CD14-positive monocyte (primary cell): ENCODE results near the gene HIVEP3. TPM values are rescaled to one million over a fixed set of nuclear protein-coding genes. Genes with fewer than 3 reads are reported as not detected.

Experiments
- DNase-seq, 3 donors: peaks; one replicate each; pipeline ENCODE4 v3.0.0-alpha.2; 2011 to 2022
- H2AFZ ChIP-seq: 2 replicates; pipeline ENCODE4 v1.6.0; 2012; ENCODE audit warnings: mild to moderate bottlenecking, low read depth, low read length, inconsistent platforms; ENCODE audit not compliant: insufficient read depth, poor library complexity, severe bottlenecking
- H3K27ac ChIP-seq, 2 donors: 1 replicate in 1 of 2; 2 replicates in 1 of 2; pipeline ENCODE4 v1.5.1; 2012 to 2013; ENCODE audit warnings: low read length in 2 of 2, control low read depth in 1 of 2, inconsistent platforms in 1 of 2, low read depth in 1 of 2, mild to moderate bottlenecking in 1 of 2
- H3K27me3 ChIP-seq, 2 donors: one replicate each; pipeline versions ENCODE4 v1.6.0 to v1.6.1; 2011 to 2013; ENCODE audit warnings: low read length in 2 of 2; ENCODE audit not compliant: control insufficient read depth in 2 of 2, insufficient read depth in 2 of 2
- H3K36me3 ChIP-seq, 2 donors: replicated peaks in 1 of 2; 1 replicate in 1 of 2; 2 replicates in 1 of 2; pipeline versions ENCODE4 v1.5.1 to v1.6.1; 2012 to 2013; ENCODE audit warnings: low read length in 2 of 2, control low read depth in 1 of 2, inconsistent platforms in 1 of 2, mild to moderate bottlenecking in 1 of 2; ENCODE audit not compliant: insufficient read depth in 2 of 2, control insufficient read depth in 1 of 2
- H3K4me1 ChIP-seq, 2 donors: 1 replicate in 1 of 2; 2 replicates in 1 of 2; pipeline versions ENCODE4 v1.5.1 to v1.6.1; 2012 to 2013; ENCODE audit warnings: low read length in 2 of 2, control low read depth in 1 of 2, inconsistent platforms in 1 of 2, mild to moderate bottlenecking in 1 of 2, moderate library complexity in 1 of 2; ENCODE audit not compliant: insufficient read depth in 2 of 2, control insufficient read depth in 1 of 2
- H3K4me2 ChIP-seq: replicated peaks from 2 replicates; pipeline ENCODE3; 2012; ENCODE audit warnings: low read length, moderate library complexity, mild to moderate bottlenecking; ENCODE audit not compliant: poor library complexity, severe bottlenecking; ENCODE audit errors: extremely low read depth
- H3K4me3 ChIP-seq, 3 experiments: fragments of 200-600 bp in 1 of 3; sonication (generic) in 1 of 3; replicated peaks in 1 of 3; 1 replicate in 2 of 3; 2 replicates in 1 of 3; pipeline ENCODE4 v1.5.1; 2011 to 2013; ENCODE audit warnings: low read length in 3 of 3, mild to moderate bottlenecking in 3 of 3, control low read depth in 2 of 3, low read depth in 2 of 3, inconsistent platforms in 1 of 3, moderate library complexity in 1 of 3
- H3K79me2 ChIP-seq: 2 replicates; pipeline ENCODE4 v1.6.0; 2012; ENCODE audit warnings: mild to moderate bottlenecking, control low read depth, inconsistent platforms, low read length, moderate library complexity; ENCODE audit not compliant: insufficient read depth
- H3K9ac ChIP-seq: 2 replicates; pipeline ENCODE4 v1.6.0; 2017; ENCODE audit warnings: low read length, mild to moderate bottlenecking; ENCODE audit not compliant: insufficient read depth, poor library complexity, severe bottlenecking
- H3K9me3 ChIP-seq, 2 donors: replicated peaks in 1 of 2; 1 replicate in 1 of 2; 2 replicates in 1 of 2; pipeline versions ENCODE4 v1.5.1 to v1.6.1; 2012 to 2013; ENCODE audit warnings: low read length in 2 of 2, control low read depth in 1 of 2; ENCODE audit not compliant: control insufficient read depth in 1 of 2, insufficient read depth in 1 of 2
- H4K20me1 ChIP-seq: 2 replicates; pipeline ENCODE4 v1.6.0; 2012; ENCODE audit warnings: mild to moderate bottlenecking, low read length, control low read depth, moderate library complexity; ENCODE audit not compliant: insufficient read depth
- H3K27ac Mint-ChIP-seq, 7 donors: one replicate each; pipeline ENCODE4 v1.8.0; 2020; ENCODE audit warnings: mild to moderate bottlenecking in 7 of 7, mixed read lengths in 7 of 7, moderate library complexity in 6 of 7, inconsistent platforms in 2 of 7
- H3K27me3 Mint-ChIP-seq, 3 donors: one replicate each; pipeline ENCODE4 v1.8.0; 2021 to 2022; ENCODE audit warnings: low read depth in 3 of 3, mild to moderate bottlenecking in 3 of 3, mixed read lengths in 3 of 3, moderate library complexity in 3 of 3, inconsistent platforms in 1 of 3
- H3K36me3 Mint-ChIP-seq, 2 donors: one replicate each; pipeline ENCODE4 v1.8.0; 2020; ENCODE audit warnings: mixed read lengths in 2 of 2, inconsistent platforms in 1 of 2, mild to moderate bottlenecking in 1 of 2
- H3K4me1 Mint-ChIP-seq: one replicate; pipeline ENCODE4 v1.8.0; 2020; ENCODE audit warnings: mild to moderate bottlenecking, mixed read lengths
- H3K4me3 Mint-ChIP-seq, 2 donors: one replicate each; pipeline ENCODE4 v1.8.0; 2020; ENCODE audit warnings: mild to moderate bottlenecking in 2 of 2, mixed read lengths in 2 of 2, moderate library complexity in 1 of 2
- H3K9me3 Mint-ChIP-seq, 7 donors: one replicate each; pipeline ENCODE4 v1.8.0; 2020 to 2022; ENCODE audit warnings: mixed read lengths in 7 of 7, mild to moderate bottlenecking in 6 of 7, moderate library complexity in 6 of 7, inconsistent platforms in 2 of 7
- CTCF ChIP-seq: fragments of 200-600 bp; IDR thresholded peaks from one replicate; pipeline ENCODE4 v1.8.0; 2022; ENCODE audit warnings: antibody characterized with exemption, mild to moderate bottlenecking
- WGBS: methylation state at CpG from one replicate; pipeline ENCODE4 v1.1.5; 2013; ENCODE audit warnings: missing lambda C conversion rate; ENCODE audit not compliant: insufficient coverage; 5-methylcytosine and 5-hydroxymethylcytosine counted together
- intact Hi-C, 2 donors: fragments of 100-400 bp; cut with micrococcal nuclease; formaldehyde crosslinking; loops; one replicate each; pipeline versions ENCODE4 v1.15.0 to v1.15.1; 2023
- polyA plus RNA-seq, 3 donors: library from polyadenylated mRNA; depleted of rRNA in 1 of 3; unstranded in 2 of 3; stranded (reverse) in 1 of 3; fragments of 300-500 nt in 2 of 3; fragments of >200 nt in 1 of 3; fragmentation: Illumina TruSeq in 2 of 3; gene quantifications; 1 replicate in 2 of 3; 2 replicates in 1 of 3; pipeline ENCODE4 v1.2.3, GENCODE V29; 2012 to 2021

Gene HIVEP3
- polyA plus RNA-seq, 3 donors = 1.2 to 3.7 (median 1.8) TPM

GRCh38 chr1:41560496-41560895 lies 358.2 kb downstream of the HIVEP3 start:
- TF ChIP-seq CTCF = no peak
- H3K4me3 Mint-ChIP-seq = no peak overlapping the region
- Histone ChIP-seq H3K9ac (no peak overlapping the region), H3K27me3 (no peaks in the 10 kb centered on the region), H3K27ac (no peak overlapping the region), H4K20me1 (peaks cover 33% of the 10 kb centered on the region), H2AFZ (no peak overlapping the region), H3K4me2 (no peak overlapping the region), H3K4me3 (no peak overlapping the region), H3K4me1 (no peaks in the 10 kb centered on the region), H3K79me2 (no peaks in the 10 kb centered on the region), H3K36me3 (peaks cover 3 to 19% of the 10 kb centered on the region in 2 donors), H3K9me3 (peaks cover 13 to 14% of the 10 kb centered on the region in 2 donors)
- DNase-seq = no peak
- peaks cover 7 to 19% (median 14%) of the 10 kb centered on the region in 7 donors for H3K9me3 Mint-ChIP-seq
- no peak overlapping the region for H3K27ac Mint-ChIP-seq
- peaks cover 0 to 3% (median 2%) of the 10 kb centered on the region in 3 donors for H3K27me3 Mint-ChIP-seq
- WGBS = 95% methylated on average over 4 of the region's 5 CpGs
- intact Hi-C loops = no loop called here
- H3K36me3 Mint-ChIP-seq = peaks cover 33 to 52% of the 10 kb centered on the region in 2 donors
- no peaks in the 10 kb centered on the region for H3K4me1 Mint-ChIP-seq

GRCh38 chr1:41559331-41559730 lies 359.4 kb downstream of the HIVEP3 start:
- Histone ChIP-seq H3K9ac (no peak overlapping the region), H3K27ac (no peak overlapping the region), H3K4me2 (no peak overlapping the region), H3K36me3 (peaks cover 3 to 19% of the 10 kb centered on the region in 2 donors), H3K4me3 (no peak overlapping the region), H3K9me3 (peaks cover 14 to 16% of the 10 kb centered on the region in 2 donors), H3K79me2 (no peaks in the 10 kb centered on the region), H3K27me3 (no peaks in the 10 kb centered on the region), H3K4me1 (no peaks in the 10 kb centered on the region), H2AFZ (no peak overlapping the region), H4K20me1 (peaks cover 26% of the 10 kb centered on the region)
- Mint-ChIP-seq H3K27ac (peak overlapping the region in 2 of 7 donors; percentile 10 to 12), H3K9me3 (peaks cover 9 to 24% (median 18%) of the 10 kb centered on the region in 7 donors), H3K36me3 (peaks cover 36 to 46% of the 10 kb centered on the region in 2 donors), H3K4me1 (no peaks in the 10 kb centered on the region), H3K27me3 (peaks cover 0 to 4% (median 1%) of the 10 kb centered on the region in 3 donors), H3K4me3 (no peak overlapping the region)
- intact Hi-C loops = no loop called here
- no peak for TF ChIP-seq CTCF
- DNase-seq = no peak
- 70% methylated on average over 4 of the region's 5 CpGs for WGBS
